Activated T-cell treated with anti-CD3 and anti-CD28 coated beads, Interleukin-2, amount 50 U/mL, for 48 hours (primary cell): ENCODE results near the gene HES2.
"Not testable (repeated sequence)": the region's sequence is repeated elsewhere in the genome, so short reads cannot be mapped to it uniquely, and the experiment has no call there.

ENCODE experiments used
- DNase-seq, 2 experiments: peaks; one replicate each; pipeline ENCODE4 v3.0.0-alpha.2; 2020

The HES2 gene

GRCh38 chr1:6453895-6454855 lies 34.5 kb upstream of the HES2 start:
- not testable (repeated sequence) for DNase-seq

GRCh38 chr1:6450943-6451373 lies 31.2 kb upstream of the HES2 start:
- DNase-seq = no peak

GRCh38 chr1:6450486-6450885 lies 30.8 kb upstream of the HES2 start:
- DNase-seq = not testable (repeated sequence)

GRCh38 chr1:6450005-6450450 lies 30.3 kb upstream of the HES2 start:
- DNase-seq = no peak

- no peak for DNase-seq
Measured at GRCh38 chr1:6448749-6449631, 29.3 kb upstream of the HES2 start.

GRCh38 chr1:6447818-6448748 lies 28.4 kb upstream of the HES2 start:
- DNase-seq = no peak

GRCh38 chr1:6447016-6447817 lies 27.5 kb upstream of the HES2 start:
- no peak for DNase-seq

- DNase-seq = no peak
Measured at GRCh38 chr1:6446665-6447015, 26.9 kb upstream of the HES2 start.

GRCh38 chr1:6445929-6446328 lies 26.2 kb upstream of the HES2 start:
- not testable (repeated sequence) for DNase-seq

GRCh38 chr1:6445062-6445763 lies 25.5 kb upstream of the HES2 start:
- peak; percentile 55 to 65 for DNase-seq

GRCh38 chr1:6444377-6444776 lies 24.7 kb upstream of the HES2 start:
- no peak for DNase-seq

- no peak for DNase-seq
Measured at GRCh38 chr1:6443339-6444115, 23.8 kb upstream of the HES2 start.

GRCh38 chr1:6441586-6441985 lies 21.9 kb upstream of the HES2 start:
- no peak for DNase-seq

- peak; percentile 81 to 86 for DNase-seq
Measured at GRCh38 chr1:6440198-6441126, 20.7 kb upstream of the HES2 start.

GRCh38 chr1:6438047-6438525 lies 18.4 kb upstream of the HES2 start:
- peak; percentile 79 to 84 for DNase-seq

- not testable (repeated sequence) for DNase-seq
Measured at GRCh38 chr1:6437012-6437700, 17.4 kb upstream of the HES2 start.

- DNase-seq = not testable (repeated sequence)
Measured at GRCh38 chr1:6436277-6436676, 16.6 kb upstream of the HES2 start.

- DNase-seq = no peak
Measured at GRCh38 chr1:6435547-6435946, 15.8 kb upstream of the HES2 start.
